Astrocyte (in vitro differentiated cells and primary cell): ENCODE results near the gene AGPAT4. TPM values are rescaled to one million over a fixed set of nuclear protein-coding genes. Genes with fewer than 3 reads are reported as not detected.
A peak's percentile ranks its signal among the peaks of the same experiment; 100 is the strongest.

Experiments
- DNase-seq: peaks from one replicate; pipeline ENCODE4 v3.0.0-alpha.2; 2010; ENCODE audit warnings: low read depth
- FAIRE-seq: peaks from 2 replicates; lab custom pipeline; 2011; peaks lifted over from hg19 to GRCh38; lab: Jason Lieb, UNC
- H2AFZ ChIP-seq: 2 replicates; pipeline ENCODE4 v1.6.0; 2012; ENCODE audit warnings: low read depth, low read length, inconsistent platforms
- H3K27ac ChIP-seq: 2 replicates; pipeline ENCODE4 v1.5.1; 2011; ENCODE audit warnings: low read depth, low read length, inconsistent platforms
- H3K27me3 ChIP-seq: 2 replicates; pipeline ENCODE4 v1.6.0; 2011; ENCODE audit warnings: low read length, inconsistent platforms; ENCODE audit not compliant: insufficient read depth
- H3K36me3 ChIP-seq: 2 replicates; pipeline ENCODE4 v1.5.1; 2011; ENCODE audit warnings: low read length, inconsistent platforms; ENCODE audit not compliant: insufficient read depth
- H3K4me1 ChIP-seq: 2 replicates; pipeline ENCODE4 v1.5.1; 2011; ENCODE audit warnings: low read length, inconsistent platforms; ENCODE audit not compliant: insufficient read depth
- H3K4me2 ChIP-seq: 2 replicates; pipeline ENCODE4 v1.6.0; 2012; ENCODE audit warnings: low read length, inconsistent platforms
- H3K4me3 ChIP-seq: 2 replicates; pipeline ENCODE4 v1.5.1; 2011; ENCODE audit warnings: low read depth, mild to moderate bottlenecking, low read length, inconsistent platforms; ENCODE audit not compliant: insufficient read depth
- H3K79me2 ChIP-seq: 2 replicates; pipeline ENCODE4 v1.6.0; 2012; ENCODE audit warnings: mild to moderate bottlenecking, low read length, inconsistent platforms; ENCODE audit not compliant: insufficient read depth
- H3K9ac ChIP-seq: 2 replicates; pipeline ENCODE4 v1.6.0; 2012; ENCODE audit warnings: mild to moderate bottlenecking, low read length, inconsistent platforms
- H3K9me3 ChIP-seq: 2 replicates; pipeline ENCODE4 v1.5.1; 2012; ENCODE audit warnings: low read depth, mild to moderate bottlenecking, low read length, inconsistent platforms; ENCODE audit not compliant: insufficient read depth
- H4K20me1 ChIP-seq: 2 replicates; pipeline ENCODE4 v1.6.0; 2012; ENCODE audit warnings: low read length, inconsistent platforms; ENCODE audit not compliant: insufficient read depth
- H3K27ac Mint-ChIP-seq: one replicate; pipeline ENCODE4 v1.8.0; 2021; ENCODE audit warnings: mild to moderate bottlenecking, mixed read lengths; ENCODE audit not compliant: unreplicated experiment
- H3K27me3 Mint-ChIP-seq: one replicate; pipeline ENCODE4 v1.8.0; 2021; ENCODE audit warnings: low read depth, mixed read lengths; ENCODE audit not compliant: unreplicated experiment
- H3K36me3 Mint-ChIP-seq: one replicate; pipeline ENCODE4 v1.8.0; 2021; ENCODE audit warnings: low read depth, mixed read lengths; ENCODE audit not compliant: unreplicated experiment
- H3K4me1 Mint-ChIP-seq: one replicate; pipeline ENCODE4 v1.8.0; 2021; ENCODE audit warnings: low read depth, mixed read lengths; ENCODE audit not compliant: unreplicated experiment
- H3K4me3 Mint-ChIP-seq: one replicate; pipeline ENCODE4 v1.8.0; 2021; ENCODE audit warnings: mild to moderate bottlenecking, moderate library complexity, mixed read lengths; ENCODE audit not compliant: unreplicated experiment
- H3K9me3 Mint-ChIP-seq: one replicate; pipeline ENCODE4 v1.8.0; 2021; ENCODE audit warnings: mild to moderate bottlenecking, mixed read lengths; ENCODE audit not compliant: unreplicated experiment
- EZH2 ChIP-seq: IDR thresholded peaks from 2 replicates; pipeline ENCODE4 v1.6.1; 2012; ENCODE audit warnings: mild to moderate bottlenecking, low read length, inconsistent platforms; ENCODE audit not compliant: insufficient read depth
- total RNA-seq: library from RNA; stranded (reverse); gene quantifications from 2 replicates; pipeline ENCODE4 v1.2.1, GENCODE V29; 2021
- TF ChIP-seq, protein P1 (sequence below): IDR thresholded peaks from 2 replicates; pipeline ENCODE4 v1.5.1; 2011; ENCODE audit warnings: low read depth, mild to moderate bottlenecking, inconsistent platforms, low read length, moderate library complexity; ENCODE audit not compliant: insufficient read depth

The AGPAT4 gene
- total RNA-seq, 1 donor from 2014 or later: 27.2 TPM

GRCh38 chr6:161153725-161154124 lies 120.1 kb downstream of the AGPAT4 start:
- Histone ChIP-seq H3K27ac (no peak overlapping the region), H3K4me2 (no peak overlapping the region), H3K36me3 (no peaks in the 10 kb centered on the region), H3K79me2 (no peaks in the 10 kb centered on the region), H3K4me3 (no peak overlapping the region), H3K9me3 (no peaks in the 10 kb centered on the region), H3K4me1 (no peaks in the 10 kb centered on the region), H3K9ac (no peak overlapping the region), H2AFZ (no peak overlapping the region), H4K20me1 (no peaks in the 10 kb centered on the region), H3K27me3 (no peaks in the 10 kb centered on the region)
- H3K4me3 Mint-ChIP-seq: no peak overlapping the region
- DNase-seq (no peak), FAIRE-seq (no peak)
- no peaks in the 10 kb centered on the region for H3K4me1 Mint-ChIP-seq
- H3K27ac Mint-ChIP-seq: no peak overlapping the region
- no peak for TF ChIP-seq EZH2
- TF ChIP-seq, protein P1, sequence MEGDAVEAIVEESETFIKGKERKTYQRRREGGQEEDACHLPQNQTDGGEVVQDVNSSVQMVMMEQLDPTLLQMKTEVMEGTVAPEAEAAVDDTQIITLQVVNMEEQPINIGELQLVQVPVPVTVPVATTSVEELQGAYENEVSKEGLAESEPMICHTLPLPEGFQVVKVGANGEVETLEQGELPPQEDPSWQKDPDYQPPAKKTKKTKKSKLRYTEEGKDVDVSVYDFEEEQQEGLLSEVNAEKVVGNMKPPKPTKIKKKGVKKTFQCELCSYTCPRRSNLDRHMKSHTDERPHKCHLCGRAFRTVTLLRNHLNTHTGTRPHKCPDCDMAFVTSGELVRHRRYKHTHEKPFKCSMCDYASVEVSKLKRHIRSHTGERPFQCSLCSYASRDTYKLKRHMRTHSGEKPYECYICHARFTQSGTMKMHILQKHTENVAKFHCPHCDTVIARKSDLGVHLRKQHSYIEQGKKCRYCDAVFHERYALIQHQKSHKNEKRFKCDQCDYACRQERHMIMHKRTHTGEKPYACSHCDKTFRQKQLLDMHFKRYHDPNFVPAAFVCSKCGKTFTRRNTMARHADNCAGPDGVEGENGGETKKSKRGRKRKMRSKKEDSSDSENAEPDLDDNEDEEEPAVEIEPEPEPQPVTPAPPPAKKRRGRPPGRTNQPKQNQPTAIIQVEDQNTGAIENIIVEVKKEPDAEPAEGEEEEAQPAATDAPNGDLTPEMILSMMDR: no peak
- no peaks in the 10 kb centered on the region for H3K27me3 Mint-ChIP-seq
- H3K36me3 Mint-ChIP-seq: peaks cover 34% of the 10 kb centered on the region
- H3K9me3 Mint-ChIP-seq: peaks cover 3% of the 10 kb centered on the region

DNA sequence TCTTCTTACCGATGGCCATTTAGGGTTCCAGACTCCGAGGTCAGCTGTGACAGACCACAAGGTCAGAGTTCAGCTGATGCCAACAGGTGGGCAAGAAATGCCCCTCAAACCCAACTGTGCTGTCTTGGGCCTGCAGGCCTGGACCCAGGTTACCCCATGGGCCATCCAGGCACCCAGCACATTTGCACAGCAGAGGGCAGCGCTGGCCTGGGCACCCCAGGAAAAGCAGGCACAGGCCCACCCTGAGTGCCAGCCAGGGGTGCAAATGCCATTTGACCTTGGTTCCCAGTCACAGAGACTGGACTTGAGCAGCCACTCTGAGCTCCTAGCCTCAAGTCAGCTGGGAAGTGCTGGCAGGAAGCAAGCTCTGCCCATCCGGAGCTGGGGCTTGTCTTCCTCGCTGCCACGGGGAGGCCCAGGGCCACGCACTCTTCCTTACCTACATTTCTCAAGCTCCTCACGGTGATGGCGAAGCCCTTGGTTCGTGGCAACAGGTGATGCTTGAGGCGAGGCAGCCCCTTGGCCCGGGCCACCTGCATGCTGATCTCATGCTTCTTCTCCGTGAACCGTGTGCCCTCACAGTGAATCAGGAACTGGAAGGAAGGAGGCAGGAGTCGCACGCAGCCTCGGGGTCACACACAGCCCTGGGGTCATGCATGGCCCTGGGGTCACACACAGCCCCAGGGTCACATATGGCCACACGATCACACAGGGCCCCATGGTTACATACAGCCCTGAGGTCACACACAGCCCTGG lies 120.8 kb downstream of the AGPAT4 start:
- no peak for TF ChIP-seq EZH2
- TF ChIP-seq, protein P1: peak; percentile 13
- Mint-ChIP-seq H3K4me3 (no peak overlapping the region), H3K9me3 (peaks cover 3% of the 10 kb centered on the region), H3K27ac (no peak overlapping the region), H3K4me1 (no peaks in the 10 kb centered on the region), H3K36me3 (peaks cover 34% of the 10 kb centered on the region), H3K27me3 (no peaks in the 10 kb centered on the region)
- H3K27ac ChIP-seq: no peak overlapping the region
- no peaks in the 10 kb centered on the region for H4K20me1 ChIP-seq
- no peak for FAIRE-seq
- H3K79me2 ChIP-seq: no peaks in the 10 kb centered on the region
- no peaks in the 10 kb centered on the region for H3K27me3 ChIP-seq
- no peaks in the 10 kb centered on the region for H3K9me3 ChIP-seq
- no peaks in the 10 kb centered on the region for H3K4me1 ChIP-seq
- no peak overlapping the region for H3K4me3 ChIP-seq
- no peak overlapping the region for H3K9ac ChIP-seq
- peaks cover 6% of the 10 kb centered on the region for H3K36me3 ChIP-seq
- H2AFZ ChIP-seq: no peak overlapping the region
- no peak for DNase-seq
- H3K4me2 ChIP-seq: no peak overlapping the region

DNA sequence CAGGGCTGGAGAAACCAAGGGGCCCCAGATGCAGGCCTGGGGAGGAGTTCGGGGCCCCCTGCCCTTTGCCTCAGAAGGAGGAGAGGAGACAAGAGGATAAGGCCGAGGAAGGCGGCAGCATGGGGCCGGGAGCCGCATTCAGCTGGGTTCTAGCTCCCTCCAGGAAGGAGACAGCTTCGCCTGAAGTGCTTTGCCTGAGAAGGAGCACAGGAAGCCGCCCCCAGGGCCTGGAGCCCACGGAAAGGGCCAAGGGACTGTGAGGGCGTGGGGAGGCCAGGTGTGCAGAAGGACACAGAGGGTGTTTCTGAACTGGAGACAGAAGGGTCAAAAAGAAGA lies 121.4 kb downstream of the AGPAT4 start:
- Mint-ChIP-seq H3K27ac (no peak overlapping the region), H3K4me1 (no peaks in the 10 kb centered on the region), H3K36me3 (peaks cover 36% of the 10 kb centered on the region), H3K4me3 (no peak overlapping the region), H3K27me3 (no peaks in the 10 kb centered on the region), H3K9me3 (peaks cover 3% of the 10 kb centered on the region)
- FAIRE-seq: no peak
- no peak overlapping the region for H3K4me3 ChIP-seq
- no peak overlapping the region for H3K4me2 ChIP-seq
- no peaks in the 10 kb centered on the region for H3K4me1 ChIP-seq
- no peaks in the 10 kb centered on the region for H4K20me1 ChIP-seq
- H3K27me3 ChIP-seq: no peaks in the 10 kb centered on the region
- no peaks in the 10 kb centered on the region for H3K9me3 ChIP-seq
- no peak overlapping the region for H3K9ac ChIP-seq
- H3K36me3 ChIP-seq: peaks cover 11% of the 10 kb centered on the region
- H3K27ac ChIP-seq: no peak overlapping the region
- DNase-seq: no peak
- no peak for TF ChIP-seq EZH2
- TF ChIP-seq, protein P1: no peak
- no peaks in the 10 kb centered on the region for H3K79me2 ChIP-seq
- H2AFZ ChIP-seq: no peak overlapping the region
